HFF-Myc (cell line): ENCODE measurements around the gene CCSER1.

ENCODE experiments used
- DNase-seq: peaks from one replicate; pipeline ENCODE4 v3.0.0-alpha.2; 2011; ENCODE audit warnings: low read depth; ENCODE audit errors: extremely low read depth
- H3K4me3 ChIP-seq: replicated peaks from 2 replicates; pipeline ENCODE4 v1.5.1; 2011; ENCODE audit warnings: low read depth, mild to moderate bottlenecking, control low read depth, low read length
- CTCF ChIP-seq: IDR thresholded peaks from 2 replicates; pipeline ENCODE4 v1.5.1; 2012; ENCODE audit warnings: mild to moderate bottlenecking, low read depth, low read length, control low read depth; ENCODE audit errors: missing control alignments

The CCSER1 gene

GRCh38 chr4:90207887-90208454 lies 80.8 kb downstream of the CCSER1 start:
- TF ChIP-seq CTCF = no peak
- no peak overlapping the region for H3K4me3 ChIP-seq
- no peak for DNase-seq

GRCh38 chr4:90209922-90210321 lies 82.7 kb downstream of the CCSER1 start:
- DNase-seq = no peak

GRCh38 chr4:90211174-90211573 lies 84.0 kb downstream of the CCSER1 start:
- DNase-seq = no peak
- no peak for TF ChIP-seq CTCF
- no peak overlapping the region for H3K4me3 ChIP-seq

More at GRCh38 chr4:90209922-90210321, 82.7 kb downstream of the CCSER1 start:
- TF ChIP-seq CTCF = no peak
- no peak overlapping the region for H3K4me3 ChIP-seq

- no peak for TF ChIP-seq CTCF
- no peak overlapping the region for H3K4me3 ChIP-seq
- DNase-seq = no peak
These were observed 88.1 kb downstream of the CCSER1 start for GRCh38 chr4:90215286-90215685.

- DNase-seq = no peak
- H3K4me3 ChIP-seq = no peak overlapping the region
- TF ChIP-seq CTCF = no peak
These were observed 92.6 kb downstream of the CCSER1 start for GRCh38 chr4:90219822-90220221.

GRCh38 chr4:90220459-90220858 lies 93.3 kb downstream of the CCSER1 start:
- no peak for TF ChIP-seq CTCF
- no peak overlapping the region for H3K4me3 ChIP-seq
- DNase-seq = no peak

- DNase-seq = no peak
- no peak for TF ChIP-seq CTCF
- no peak overlapping the region for H3K4me3 ChIP-seq
These were observed 99.5 kb downstream of the CCSER1 start for GRCh38 chr4:90226734-90227133.
